Smooth muscle cell (in vitro differentiated cells): Measurements from ENCODE around the gene SLC24A1. TPM values are rescaled to one million over a fixed set of nuclear protein-coding genes. Genes with fewer than 3 reads are reported as not detected.

Experiments used
- DNase-seq: peaks from one replicate; lab custom pipeline; 2025; ENCODE audit not compliant: unreplicated experiment; lab: John Stamatoyannopoulos, UW
- H2AFZ ChIP-seq: fragments of 200-600 bp; sonication (generic); 2 replicates; pipeline ENCODE4 v1.6.0; 2016; ENCODE audit warnings: antibody characterized with exemption, low read depth, mild to moderate bottlenecking
- H3F3A ChIP-seq: fragments of 200-600 bp; sonication (generic); 2 replicates; pipeline ENCODE4 v1.6.0; 2017; ENCODE audit warnings: antibody characterized with exemption, low read depth
- H3K27ac ChIP-seq: fragments of 200-600 bp; sonication (generic); 2 replicates; pipeline ENCODE4 v1.5.1; 2016; ENCODE audit warnings: low read depth, mild to moderate bottlenecking
- H3K27me3 ChIP-seq: fragments of 200-600 bp; sonication (generic); 2 replicates; pipeline ENCODE4 v1.6.1; 2016; ENCODE audit warnings: low read depth, mild to moderate bottlenecking
- H3K36me3 ChIP-seq: fragments of 200-600 bp; sonication (generic); 2 replicates; pipeline ENCODE4 v1.5.1; 2016; ENCODE audit warnings: low read depth
- H3K4me1 ChIP-seq: fragments of 200-600 bp; sonication (generic); 2 replicates; pipeline ENCODE4 v1.5.1; 2016; ENCODE audit warnings: low read depth
- H3K4me2 ChIP-seq: fragments of 200-600 bp; sonication (generic); 2 replicates; pipeline ENCODE4 v1.6.0; 2016; ENCODE audit warnings: mild to moderate bottlenecking
- H3K4me3 ChIP-seq: fragments of 200-600 bp; sonication (generic); 2 replicates; pipeline ENCODE4 v1.5.1; 2016; ENCODE audit warnings: mild to moderate bottlenecking
- H3K79me2 ChIP-seq: fragments of 200-600 bp; sonication (generic); 2 replicates; pipeline ENCODE4 v1.6.0; 2016; ENCODE audit warnings: low read depth, mild to moderate bottlenecking
- H3K9ac ChIP-seq: fragments of 200-600 bp; sonication (generic); 2 replicates; pipeline ENCODE4 v1.6.0; 2016; ENCODE audit warnings: low read depth
- H3K9me3 ChIP-seq: fragments of 200-600 bp; sonication (generic); replicated peaks from 2 replicates; pipeline ENCODE4 v1.5.1; 2016; ENCODE audit warnings: low read depth
- H4K20me1 ChIP-seq: fragments of 200-600 bp; sonication (generic); 2 replicates; pipeline ENCODE4 v1.6.0; 2016; ENCODE audit warnings: low read depth
- CTCF ChIP-seq: fragments of 200-600 bp; sonication (generic); IDR thresholded peaks from 2 replicates; pipeline ENCODE4 v1.5.1; 2017; ENCODE audit warnings: borderline replicate concordance, mild to moderate bottlenecking, antibody characterized with exemption; ENCODE audit not compliant: insufficient read depth, poor library complexity, severe bottlenecking
- WGBS: methylation state at CpG from one replicate; pipeline ENCODE4 v1.1.7; 2016; ENCODE audit warnings: low lambda C conversion rate; 5-methylcytosine and 5-hydroxymethylcytosine counted together
- polyA plus RNA-seq: library from polyadenylated mRNA; unstranded; fragments of >200 nt; fragmentation: Nextera tagmentation; extraction: Ambion mirVana; gene quantifications from 2 replicates; pipeline ENCODE4 v1.2.1, GENCODE V29; 2016
- total RNA-seq: library from RNA; depleted of rRNA; stranded (reverse); fragments of >200 nt; gene quantifications from 2 replicates; pipeline ENCODE4 v1.2.3, GENCODE V29; 2014

SLC24A1 gene
- total and polyA plus RNA-seq, 2 experiments from 2014 or later = 1.3 to 2.8 TPM

- TF ChIP-seq CTCF = no peak
Observed at GRCh38 chr15:65629548-65629947, 7.8 kb downstream of the SLC24A1 start.

GRCh38 chr15:65630760-65631159 lies 9.0 kb downstream of the SLC24A1 start:
- TF ChIP-seq CTCF = no peak

More at GRCh38 chr15:65629548-65629947, 7.8 kb downstream of the SLC24A1 start:
- H3K9me3 ChIP-seq = no peaks in the 10 kb centered on the region
- WGBS = 92% methylated on average over 3 of the region's 3 CpGs
- no peaks in the 10 kb centered on the region for H4K20me1 ChIP-seq
- no peak overlapping the region for H3K4me2 ChIP-seq
- H3K27me3 ChIP-seq = no peaks in the 10 kb centered on the region
- H3K9ac ChIP-seq = no peak overlapping the region
- H3K4me3 ChIP-seq = no peak overlapping the region
- peaks cover 4% of the 10 kb centered on the region for H3K36me3 ChIP-seq
- H3F3A ChIP-seq = no peaks in the 10 kb centered on the region
- no peak overlapping the region for H3K27ac ChIP-seq
- H2AFZ ChIP-seq = no peak overlapping the region
- H3K4me1 ChIP-seq = no peaks in the 10 kb centered on the region
- no peak for DNase-seq
- H3K79me2 ChIP-seq = no peaks in the 10 kb centered on the region

GRCh38 chr15:65631503-65631902 lies 9.8 kb downstream of the SLC24A1 start:
- H3K36me3 ChIP-seq = no peaks in the 10 kb centered on the region
- no peaks in the 10 kb centered on the region for H3K79me2 ChIP-seq
- 99% methylated on average over 6 of the region's 6 CpGs for WGBS
- H3K4me2 ChIP-seq = no peak overlapping the region
- no peak overlapping the region for H3K4me3 ChIP-seq
- DNase-seq = no peak
- no peak overlapping the region for H3K9ac ChIP-seq
- H3K4me1 ChIP-seq = no peaks in the 10 kb centered on the region
- no peak overlapping the region for H2AFZ ChIP-seq
- no peaks in the 10 kb centered on the region for H3K27me3 ChIP-seq
- no peaks in the 10 kb centered on the region for H3F3A ChIP-seq
- no peaks in the 10 kb centered on the region for H4K20me1 ChIP-seq
- H3K27ac ChIP-seq = no peak overlapping the region
- H3K9me3 ChIP-seq = no peaks in the 10 kb centered on the region
- TF ChIP-seq CTCF = no peak

More at GRCh38 chr15:65630760-65631159, 9.0 kb downstream of the SLC24A1 start:
- no peak overlapping the region for H2AFZ ChIP-seq
- H3K36me3 ChIP-seq = peaks cover 2% of the 10 kb centered on the region
- no peak overlapping the region for H3K4me2 ChIP-seq
- H3K27me3 ChIP-seq = no peaks in the 10 kb centered on the region
- H3K4me3 ChIP-seq = no peak overlapping the region
- H3K9ac ChIP-seq = no peak overlapping the region
- H3F3A ChIP-seq = no peaks in the 10 kb centered on the region
- WGBS = 99% methylated on average over 5 of the region's 5 CpGs
- no peak overlapping the region for H3K27ac ChIP-seq
- H3K4me1 ChIP-seq = no peaks in the 10 kb centered on the region
- no peaks in the 10 kb centered on the region for H3K9me3 ChIP-seq
- DNase-seq = no peak
- no peaks in the 10 kb centered on the region for H4K20me1 ChIP-seq
- no peaks in the 10 kb centered on the region for H3K79me2 ChIP-seq

GRCh38 chr15:65632780-65633375 lies 11.1 kb downstream of the SLC24A1 start:
- H3K27me3 ChIP-seq = no peaks in the 10 kb centered on the region
- H3K9ac ChIP-seq = no peak overlapping the region
- no peaks in the 10 kb centered on the region for H3K4me1 ChIP-seq
- no peaks in the 10 kb centered on the region for H4K20me1 ChIP-seq
- no peaks in the 10 kb centered on the region for H3K36me3 ChIP-seq
- no peaks in the 10 kb centered on the region for H3K9me3 ChIP-seq
- H3K79me2 ChIP-seq = no peaks in the 10 kb centered on the region
- DNase-seq = no peak
- no peak overlapping the region for H2AFZ ChIP-seq
- no peak overlapping the region for H3K4me3 ChIP-seq
- 43% methylated on average over 4 of the region's 4 CpGs for WGBS
- no peak overlapping the region for H3K27ac ChIP-seq
- H3K4me2 ChIP-seq = no peak overlapping the region
- TF ChIP-seq CTCF = no peak
- H3F3A ChIP-seq = no peaks in the 10 kb centered on the region
